Mucosa of stomach (tissue), 1 donor: Measurements from ENCODE around the gene COL18A1.

Experiments used
- H3K27me3 ChIP-seq: one replicate; pipeline ENCODE4 v1.7.0; 2013; ENCODE audit warnings: mild to moderate bottlenecking, low read length; ENCODE audit not compliant: control insufficient read depth, insufficient read depth
- H3K36me3 ChIP-seq: one replicate; pipeline ENCODE4 v1.7.0; 2013; ENCODE audit warnings: low read length; ENCODE audit not compliant: control insufficient read depth, insufficient read depth
- H3K4me1 ChIP-seq: one replicate; pipeline ENCODE4 v1.7.0; 2013; ENCODE audit warnings: mild to moderate bottlenecking, low read length; ENCODE audit not compliant: control insufficient read depth, insufficient read depth
- H3K4me3 ChIP-seq: one replicate; pipeline ENCODE4 v1.7.0; 2013; ENCODE audit warnings: low read length
- H3K9ac ChIP-seq: one replicate; pipeline ENCODE4 v1.7.0; 2013; ENCODE audit warnings: mild to moderate bottlenecking, low read length, moderate library complexity
- H3K9me3 ChIP-seq: one replicate; pipeline ENCODE4 v1.7.0; 2013; ENCODE audit warnings: mild to moderate bottlenecking, low read length, moderate library complexity; ENCODE audit not compliant: control insufficient read depth
- donor health status: Pancreatic carcinoma.

The COL18A1 gene

GRCh38 chr21:45381036-45381787, 23.8 kb upstream of the COL18A1 start:
- Histone ChIP-seq H3K4me3 (no peak overlapping the region), H3K9me3 (no peaks in the 10 kb centered on the region), H3K9ac (no peak overlapping the region), H3K4me1 (no peaks in the 10 kb centered on the region), H3K36me3 (no peaks in the 10 kb centered on the region), H3K27me3 (peaks cover 4% of the 10 kb centered on the region)

- H3K4me1 ChIP-seq, result no peaks in the 10 kb centered on the region
- H3K9ac ChIP-seq, result no peak overlapping the region
- no peaks in the 10 kb centered on the region for H3K36me3 ChIP-seq
- H3K9me3 ChIP-seq, result no peaks in the 10 kb centered on the region
- peaks cover 4% of the 10 kb centered on the region for H3K27me3 ChIP-seq
- H3K4me3 ChIP-seq, result no peak overlapping the region
Measured at GRCh38 chr21:45381865-45382696, 22.9 kb upstream of the COL18A1 start.

DNA sequence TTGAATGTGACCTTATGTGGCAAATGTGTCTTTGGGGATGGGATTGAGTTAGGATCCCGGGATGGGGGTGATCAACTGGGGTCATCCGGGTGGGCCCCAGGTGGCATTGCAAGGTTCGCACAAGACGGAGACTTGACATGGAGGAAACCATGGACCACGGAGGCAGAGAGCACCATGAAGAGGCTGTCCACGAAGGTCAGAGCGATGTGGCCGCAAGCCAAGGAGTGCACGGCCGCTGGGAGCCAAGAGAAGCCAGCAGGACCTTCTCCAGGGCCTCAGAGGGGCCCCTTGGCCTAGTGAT, 22.3 kb upstream of the COL18A1 start:
- H3K4me1 ChIP-seq, result no peaks in the 10 kb centered on the region
- H3K9me3 ChIP-seq, result no peaks in the 10 kb centered on the region
- no peak overlapping the region for H3K9ac ChIP-seq
- H3K4me3 ChIP-seq, result no peak overlapping the region
- H3K36me3 ChIP-seq, result no peaks in the 10 kb centered on the region
- peaks cover 4% of the 10 kb centered on the region for H3K27me3 ChIP-seq

DNA sequence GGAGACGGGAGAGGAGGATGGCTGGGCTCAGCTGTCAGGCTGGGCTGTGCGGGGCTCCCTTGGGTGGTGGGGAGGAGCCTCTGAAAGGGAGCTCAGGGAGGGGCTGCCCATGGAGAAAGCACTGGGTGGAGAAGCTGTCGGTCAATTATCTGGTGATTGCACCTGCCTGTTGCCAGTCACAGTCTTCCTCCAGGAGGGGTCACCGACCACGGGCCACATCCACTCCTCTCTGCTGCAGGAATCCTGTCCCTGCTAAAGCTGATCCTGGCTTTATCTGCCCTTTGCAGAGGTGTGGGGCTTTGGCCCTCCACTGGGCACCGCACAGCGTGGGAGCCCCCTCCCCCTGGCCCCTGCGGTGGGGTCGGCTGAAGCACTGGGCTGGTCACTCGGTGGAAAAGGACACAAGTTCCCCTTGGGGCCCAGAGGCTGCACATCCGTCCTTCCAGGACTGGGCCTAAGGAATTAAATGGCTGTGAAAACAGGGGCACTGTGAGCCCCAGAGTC, 21.8 kb upstream of the COL18A1 start:
- Histone ChIP-seq H3K27me3 (peaks cover 4% of the 10 kb centered on the region), H3K9ac (no peak overlapping the region), H3K4me1 (no peaks in the 10 kb centered on the region)

GRCh38 chr21:45383615-45384201, 21.3 kb upstream of the COL18A1 start:
- no peaks in the 10 kb centered on the region for H3K4me1 ChIP-seq
- no peaks in the 10 kb centered on the region for H3K36me3 ChIP-seq
- H3K27me3 ChIP-seq, result peaks cover 4% of the 10 kb centered on the region
- H3K9me3 ChIP-seq, result no peaks in the 10 kb centered on the region
- no peak overlapping the region for H3K9ac ChIP-seq
- H3K4me3 ChIP-seq, result no peak overlapping the region

More for the DNA sequence above, 21.8 kb upstream of the COL18A1 start:
- Histone ChIP-seq H3K9me3 (no peaks in the 10 kb centered on the region), H3K36me3 (no peaks in the 10 kb centered on the region), H3K4me3 (no peak overlapping the region)

DNA sequence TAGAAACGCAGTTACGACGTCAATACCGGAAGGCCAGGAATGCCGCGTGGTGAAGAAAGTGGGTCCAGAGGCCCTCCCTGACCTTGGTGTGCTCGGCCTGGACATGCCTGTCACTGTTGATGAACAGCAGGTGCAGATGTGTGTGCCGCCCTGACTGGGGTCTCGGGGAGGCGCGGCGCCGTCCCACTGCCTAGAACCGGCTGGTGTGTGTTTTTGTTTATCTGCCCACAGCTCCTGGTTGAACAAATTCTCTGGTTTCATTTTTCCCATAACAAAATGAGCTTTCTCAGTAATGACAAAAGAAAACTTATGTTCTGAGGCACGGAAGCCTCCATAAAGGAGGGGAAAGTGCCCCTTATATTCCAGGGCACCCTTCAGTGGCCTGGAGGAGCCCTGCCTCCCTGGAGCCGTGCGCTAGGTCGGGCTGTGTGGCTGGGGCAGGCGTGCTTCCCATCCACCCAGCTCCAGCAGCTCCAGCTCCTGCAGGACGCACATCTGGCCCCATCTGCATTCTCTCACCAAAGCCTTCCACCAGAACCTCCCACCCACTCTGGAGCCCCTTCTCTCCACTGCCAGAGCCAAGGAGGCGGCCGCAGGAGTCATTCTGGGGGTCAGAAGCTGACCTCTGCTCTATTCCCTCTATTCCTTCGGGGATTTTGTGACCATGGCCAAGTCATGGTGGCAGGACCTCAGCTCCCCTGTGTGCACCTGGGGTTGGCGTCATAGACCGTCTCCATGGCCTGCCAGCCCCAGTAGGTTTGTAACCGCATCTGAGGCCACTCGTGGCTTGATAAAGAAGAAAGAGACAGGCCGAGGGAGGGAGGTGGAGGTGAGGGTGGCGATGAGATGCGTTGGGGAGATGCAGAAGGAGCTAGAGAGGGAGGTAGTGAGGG, 20.1 kb upstream of the COL18A1 start:
- no peak overlapping the region for H3K9ac ChIP-seq
- no peaks in the 10 kb centered on the region for H3K9me3 ChIP-seq
- H3K27me3 ChIP-seq, result peaks cover 4% of the 10 kb centered on the region
- H3K4me1 ChIP-seq, result no peaks in the 10 kb centered on the region
- no peak overlapping the region for H3K4me3 ChIP-seq
- no peaks in the 10 kb centered on the region for H3K36me3 ChIP-seq

DNA sequence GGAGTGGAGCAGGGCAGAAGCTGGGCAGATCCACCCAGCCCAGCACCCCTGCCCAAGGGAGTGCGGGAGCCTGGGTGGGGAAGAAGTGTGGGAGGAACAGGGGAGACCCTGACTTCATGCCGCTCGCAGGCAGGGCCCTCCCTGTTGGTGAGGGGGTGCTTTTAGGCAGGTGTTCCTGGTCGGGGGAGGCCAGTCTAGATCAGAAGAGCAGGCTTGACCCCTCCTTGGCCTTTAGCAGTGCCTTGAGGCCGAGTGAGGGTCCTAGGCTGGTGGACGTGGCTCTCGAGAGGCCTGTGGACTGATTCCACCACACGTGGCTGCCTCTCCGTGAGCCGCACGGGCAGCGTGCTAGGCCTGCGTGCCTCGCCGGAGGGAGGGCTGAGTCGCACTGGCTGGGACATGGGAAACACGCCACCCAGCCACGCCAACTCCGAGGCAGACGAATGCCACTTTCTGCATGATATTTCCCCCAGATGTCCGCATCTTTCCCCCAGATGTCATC, 19.4 kb upstream of the COL18A1 start:
- Histone ChIP-seq H3K4me1 (no peaks in the 10 kb centered on the region), H3K9me3 (no peaks in the 10 kb centered on the region), H3K9ac (no peak overlapping the region), H3K36me3 (no peaks in the 10 kb centered on the region), H3K4me3 (no peak overlapping the region), H3K27me3 (peaks cover 4% of the 10 kb centered on the region)

- H3K36me3 ChIP-seq, result no peaks in the 10 kb centered on the region
- H3K9ac ChIP-seq, result no peak overlapping the region
- no peaks in the 10 kb centered on the region for H3K9me3 ChIP-seq
- no peaks in the 10 kb centered on the region for H3K4me1 ChIP-seq
- peaks cover 4% of the 10 kb centered on the region for H3K27me3 ChIP-seq
- H3K4me3 ChIP-seq, result no peak overlapping the region
Measured at GRCh38 chr21:45386336-45386727, 18.6 kb upstream of the COL18A1 start.

- no peaks in the 10 kb centered on the region for H3K9me3 ChIP-seq
- peaks cover 4% of the 10 kb centered on the region for H3K27me3 ChIP-seq
- H3K36me3 ChIP-seq, result no peaks in the 10 kb centered on the region
- H3K9ac ChIP-seq, result no peak overlapping the region
- H3K4me1 ChIP-seq, result no peaks in the 10 kb centered on the region
- H3K4me3 ChIP-seq, result no peak overlapping the region
Measured at GRCh38 chr21:45386728-45387371, 18.1 kb upstream of the COL18A1 start.

- Histone ChIP-seq H3K4me1 (no peaks in the 10 kb centered on the region), H3K9ac (no peak overlapping the region), H3K9me3 (no peaks in the 10 kb centered on the region), H3K36me3 (no peaks in the 10 kb centered on the region), H3K4me3 (no peak overlapping the region), H3K27me3 (peaks cover 4% of the 10 kb centered on the region)
Measured at GRCh38 chr21:45387506-45387905, 17.5 kb upstream of the COL18A1 start.

DNA sequence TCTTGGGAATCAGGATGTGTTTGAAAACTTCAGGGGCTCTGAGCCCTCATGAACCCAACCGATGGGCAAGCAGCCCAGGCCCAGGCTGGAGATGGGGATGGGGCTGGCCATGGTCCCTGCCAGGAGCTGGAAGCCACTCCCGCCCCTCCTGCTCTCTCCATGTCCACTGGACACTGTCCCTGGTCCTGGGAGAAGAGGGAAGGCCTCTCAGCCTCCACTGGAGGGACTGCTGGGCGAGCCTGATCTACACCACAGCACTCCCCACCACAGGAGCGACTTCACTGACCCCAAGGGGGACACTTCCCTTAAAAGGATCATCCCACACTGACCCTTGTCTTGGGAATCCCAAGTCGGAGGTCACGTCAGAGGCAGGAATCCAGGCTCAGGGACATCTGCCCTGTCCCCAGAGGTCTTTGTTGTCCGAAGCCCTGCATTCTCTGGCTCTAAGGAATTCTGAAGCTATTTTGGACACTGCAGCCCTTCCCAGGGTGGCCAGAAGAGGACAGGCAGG, 16.9 kb upstream of the COL18A1 start:
- H3K4me3 ChIP-seq, result no peak overlapping the region
- H3K9me3 ChIP-seq, result no peaks in the 10 kb centered on the region
- H3K27me3 ChIP-seq, result peaks cover 4% of the 10 kb centered on the region
- no peak overlapping the region for H3K9ac ChIP-seq
- no peaks in the 10 kb centered on the region for H3K36me3 ChIP-seq
- no peaks in the 10 kb centered on the region for H3K4me1 ChIP-seq
